Gastrocnemius medialis (tissue), 4 donors: ENCODE measurements around the gene UQCRH.

Experiments
- POLR2A ChIP-seq, 2 donors: fragments of 450-650 bp; IDR thresholded peaks; one replicate each; pipeline ENCODE4 v1.6.1; 2017; ENCODE audit warnings: antibody characterized with exemption in 2 of 2, mild to moderate bottlenecking in 2 of 2, moderate library complexity in 2 of 2
- TF ChIP-seq, protein P1 (sequence below), 5 experiments: fragments of 450-650 bp in 3 of 5; fragments of 200-600 bp in 2 of 5; sonication (generic) in 2 of 5; IDR thresholded peaks in 4 of 5; conservative IDR thresholded peaks in 1 of 5; 1 replicate in 4 of 5; 2 replicates in 1 of 5; pipeline ENCODE4 v1.5.1; 2016 to 2019; ENCODE audit warnings: antibody characterized with exemption in 5 of 5, mild to moderate bottlenecking in 3 of 5, moderate library complexity in 3 of 5

DNA sequence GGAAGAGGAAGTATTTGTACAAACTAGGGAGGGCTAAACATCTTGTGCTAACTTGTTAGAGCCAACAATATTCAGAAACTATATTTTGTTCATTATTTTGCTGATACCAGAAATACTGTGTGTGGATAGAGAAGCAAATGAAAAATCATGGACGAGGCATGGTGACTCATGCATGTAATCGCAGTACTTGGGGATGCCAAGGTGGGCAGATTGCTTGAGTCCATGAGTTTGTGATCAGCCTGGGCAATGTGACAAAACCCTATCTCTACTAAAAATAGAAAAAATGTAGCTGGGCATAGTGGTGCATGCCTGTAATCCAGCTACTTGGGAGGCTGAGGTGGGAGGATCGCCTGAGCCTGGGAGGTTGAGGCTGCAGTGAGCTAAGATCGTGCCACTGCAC is 13.5 kb upstream of the UQCRH start:
- TF ChIP-seq, protein P1, sequence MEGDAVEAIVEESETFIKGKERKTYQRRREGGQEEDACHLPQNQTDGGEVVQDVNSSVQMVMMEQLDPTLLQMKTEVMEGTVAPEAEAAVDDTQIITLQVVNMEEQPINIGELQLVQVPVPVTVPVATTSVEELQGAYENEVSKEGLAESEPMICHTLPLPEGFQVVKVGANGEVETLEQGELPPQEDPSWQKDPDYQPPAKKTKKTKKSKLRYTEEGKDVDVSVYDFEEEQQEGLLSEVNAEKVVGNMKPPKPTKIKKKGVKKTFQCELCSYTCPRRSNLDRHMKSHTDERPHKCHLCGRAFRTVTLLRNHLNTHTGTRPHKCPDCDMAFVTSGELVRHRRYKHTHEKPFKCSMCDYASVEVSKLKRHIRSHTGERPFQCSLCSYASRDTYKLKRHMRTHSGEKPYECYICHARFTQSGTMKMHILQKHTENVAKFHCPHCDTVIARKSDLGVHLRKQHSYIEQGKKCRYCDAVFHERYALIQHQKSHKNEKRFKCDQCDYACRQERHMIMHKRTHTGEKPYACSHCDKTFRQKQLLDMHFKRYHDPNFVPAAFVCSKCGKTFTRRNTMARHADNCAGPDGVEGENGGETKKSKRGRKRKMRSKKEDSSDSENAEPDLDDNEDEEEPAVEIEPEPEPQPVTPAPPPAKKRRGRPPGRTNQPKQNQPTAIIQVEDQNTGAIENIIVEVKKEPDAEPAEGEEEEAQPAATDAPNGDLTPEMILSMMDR (IDR thresholded peaks at IDR 0.05 in 4 of 5, conservative IDR thresholded peaks at IDR 0.05 in 1 of 5), result no peak
- TF ChIP-seq POLR2A (IDR thresholded peaks at IDR 0.05), result no peak
